Activated CD8-positive, alpha-beta memory T cell treated with anti-CD3 and anti-CD28 coated beads for 1 hour (primary cell): ENCODE results near the gene ABITRAM.
A peak's percentile ranks its signal among the peaks of the same experiment; 100 is the strongest.
"Not testable (repeated sequence)": the region's sequence is repeated elsewhere in the genome, so short reads cannot be mapped to it uniquely, and the experiment has no call there.

Experiments
- DNase-seq, 2 donors: peaks; one replicate each; pipeline ENCODE4 v3.0.0-alpha.2; 2020; ENCODE audit warnings: low read depth in 1 of 2; ENCODE audit errors: extremely low read depth in 1 of 2

The ABITRAM gene

GRCh38 chr9:108924466-108924865 is 9.7 kb upstream of the ABITRAM start:
- no peak for DNase-seq

GRCh38 chr9:108928386-108928785 is 5.8 kb upstream of the ABITRAM start:
- DNase-seq = no peak

DNA sequence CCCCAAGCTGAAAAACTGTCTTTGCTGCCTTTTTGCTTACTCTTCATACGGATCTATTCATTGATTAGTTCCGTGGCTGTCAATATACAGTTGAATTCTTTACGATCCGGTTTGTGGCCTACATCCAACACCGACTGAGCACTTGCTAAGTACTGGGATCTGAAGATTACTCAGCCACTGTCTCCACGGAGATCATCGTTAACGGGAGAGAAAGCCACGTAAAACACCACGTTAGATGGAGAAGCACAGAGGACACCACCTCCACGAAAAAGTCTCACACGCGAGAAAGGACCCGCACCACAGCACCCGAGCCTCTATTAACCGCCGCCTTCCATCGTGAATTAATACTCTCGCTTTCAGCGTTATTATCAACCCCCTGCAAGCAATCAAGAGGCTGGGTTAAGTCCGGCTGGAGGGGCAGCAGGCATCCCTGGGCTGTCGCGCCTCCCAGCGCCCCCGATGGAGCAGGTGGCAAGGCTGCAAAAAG is 926 bp upstream of the ABITRAM start:
- DNase-seq = no peak

DNA sequence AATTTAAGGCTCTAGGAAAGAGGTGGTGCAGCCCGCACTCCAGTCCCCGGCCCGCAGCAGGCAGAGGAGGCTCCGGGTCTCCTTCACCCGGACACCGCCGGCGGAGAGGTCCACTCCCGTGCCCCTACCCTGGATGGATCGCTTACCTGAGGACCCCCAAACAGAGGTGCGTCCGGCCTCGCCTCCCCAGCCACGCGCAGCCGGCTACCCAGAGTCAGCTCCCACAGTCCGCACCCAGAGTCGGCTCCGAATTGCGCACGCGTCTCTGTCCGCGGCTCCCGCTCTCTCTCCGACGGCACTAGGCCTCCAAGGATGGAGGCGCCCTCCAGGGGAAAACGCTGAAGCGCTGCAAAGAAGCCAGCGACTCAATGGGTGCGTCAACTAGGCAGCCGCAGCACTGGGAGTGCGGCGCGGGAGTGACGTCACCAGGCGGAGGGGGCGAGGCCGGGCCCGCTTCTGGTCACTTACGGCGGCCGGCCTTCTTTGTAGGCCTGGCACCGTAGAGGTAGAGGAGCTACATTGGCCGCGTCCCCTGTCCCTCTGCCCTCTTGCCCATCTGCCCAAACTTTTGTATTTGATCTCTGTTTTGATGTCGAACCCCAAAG is 380 bp upstream of the ABITRAM start, which contains the start of gene ELP1:
TSS of gene ELP1 (minus strand) at position 407 of the 605 bp plus-strand sequence. CDS start 2,978 bp downstream, outside the sequence.
- DNase-seq = peak; percentile 85 to 89

DNA sequence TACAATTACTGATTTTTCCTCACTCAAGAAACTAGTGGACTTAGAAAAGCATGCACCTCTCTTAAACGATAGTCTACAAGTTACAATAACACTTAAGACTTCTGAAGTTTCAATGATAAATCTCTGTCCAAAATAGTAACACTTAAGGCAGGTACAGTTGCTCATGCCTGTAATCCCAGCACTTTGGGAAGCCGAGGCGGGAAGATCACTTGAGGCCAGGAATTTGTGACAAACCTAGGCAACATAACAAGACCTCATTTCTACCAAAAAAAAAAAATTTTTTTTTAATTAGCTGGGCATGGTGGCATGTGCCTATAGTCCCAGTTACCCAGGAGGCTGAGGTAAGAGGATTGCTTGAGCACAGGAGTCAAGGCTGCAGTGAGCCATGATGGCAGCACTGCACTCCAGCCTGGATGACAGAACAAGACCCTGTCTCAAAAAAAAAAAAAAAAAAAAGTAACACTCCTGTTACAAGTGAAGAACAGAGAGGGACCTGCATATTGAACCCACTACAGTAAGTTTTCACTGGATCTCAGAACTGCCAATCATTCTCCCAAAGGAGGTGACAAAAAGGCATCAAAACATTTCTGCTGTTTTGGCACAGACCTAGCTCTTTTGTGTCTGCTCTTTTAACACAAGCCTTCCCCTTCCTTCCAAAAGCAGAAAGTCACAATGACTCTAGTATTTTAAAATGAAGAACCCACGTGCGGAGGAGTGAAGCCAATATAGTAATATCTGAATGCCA is 3.5 kb downstream of the ABITRAM start:
- DNase-seq = no peak

DNA sequence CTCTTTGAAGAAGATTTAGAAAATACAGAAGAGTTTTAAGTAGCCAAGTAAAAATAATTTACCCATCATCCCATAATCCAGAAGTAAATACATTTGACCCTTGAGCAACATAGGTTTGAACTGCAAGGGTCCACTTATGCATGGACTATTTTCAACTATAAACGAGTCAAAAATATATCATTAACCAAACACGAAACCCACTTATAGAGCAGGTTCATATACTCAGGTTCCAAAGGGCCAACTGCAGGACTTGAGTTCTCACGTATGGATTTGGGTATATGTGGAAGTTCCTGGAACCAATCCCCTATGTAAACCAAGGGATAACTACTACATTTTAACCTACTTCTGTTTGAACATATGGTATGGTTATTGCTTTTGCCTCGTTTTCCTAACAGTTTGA is 5.8 kb downstream of the ABITRAM start:
- no peak for DNase-seq

GRCh38 chr9:108950168-108950567 is 16.0 kb downstream of the ABITRAM start:
- DNase-seq = no peak

GRCh38 chr9:108951578-108951977 is 17.4 kb downstream of the ABITRAM start:
- DNase-seq = no peak

DNA sequence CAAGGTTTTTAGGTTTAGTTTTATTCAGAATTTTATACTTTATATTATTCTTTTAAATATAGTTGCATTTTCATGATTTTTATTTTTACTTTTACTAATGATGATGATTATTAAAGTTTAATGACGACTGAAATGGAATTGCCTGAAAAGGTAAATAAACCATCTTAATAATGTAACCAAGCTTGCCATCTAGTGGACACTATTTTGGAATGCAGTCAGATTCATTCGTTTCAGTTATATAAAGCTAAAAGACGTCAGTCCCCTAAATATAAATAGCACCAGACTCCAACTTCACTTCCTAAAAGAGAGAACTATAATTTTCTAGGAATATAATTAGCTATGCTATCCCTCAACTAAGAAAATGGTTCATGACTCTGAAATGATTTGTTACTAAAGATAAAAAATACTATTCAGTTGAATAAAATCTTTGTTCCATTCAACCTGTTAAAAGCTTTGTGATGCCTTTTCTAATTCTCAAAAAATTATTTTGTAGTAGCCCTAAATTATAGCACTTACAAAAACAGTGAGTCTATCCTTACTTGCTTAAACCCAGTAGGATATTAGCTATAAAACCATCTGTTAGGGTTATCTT is 19.9 kb downstream of the ABITRAM start:
- DNase-seq = no peak

GRCh38 chr9:108956022-108956630 is 21.9 kb downstream of the ABITRAM start:
- no peak for DNase-seq

DNA sequence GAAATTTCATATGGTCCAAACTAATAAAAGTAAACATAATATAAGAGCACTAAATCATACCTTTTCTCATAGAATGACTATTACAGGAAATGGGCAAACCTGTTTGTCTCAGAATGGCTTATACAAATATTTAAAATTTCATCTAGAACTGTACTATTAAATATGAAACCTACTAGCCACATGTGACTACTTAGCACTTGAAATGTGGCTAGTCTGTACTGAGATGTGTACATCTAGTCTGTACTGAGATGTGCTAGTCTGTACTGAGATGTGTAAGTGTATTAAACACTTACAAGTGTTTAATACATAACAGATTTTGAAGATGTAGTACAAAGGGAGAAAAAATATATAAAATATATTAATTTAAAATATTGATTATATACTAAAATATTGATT is 22.4 kb downstream of the ABITRAM start:
- no peak for DNase-seq

GRCh38 chr9:108960331-108960730 is 26.1 kb downstream of the ABITRAM start:
- DNase-seq = no peak

GRCh38 chr9:108961151-108961550 is 27.0 kb downstream of the ABITRAM start:
- no peak for DNase-seq

DNA sequence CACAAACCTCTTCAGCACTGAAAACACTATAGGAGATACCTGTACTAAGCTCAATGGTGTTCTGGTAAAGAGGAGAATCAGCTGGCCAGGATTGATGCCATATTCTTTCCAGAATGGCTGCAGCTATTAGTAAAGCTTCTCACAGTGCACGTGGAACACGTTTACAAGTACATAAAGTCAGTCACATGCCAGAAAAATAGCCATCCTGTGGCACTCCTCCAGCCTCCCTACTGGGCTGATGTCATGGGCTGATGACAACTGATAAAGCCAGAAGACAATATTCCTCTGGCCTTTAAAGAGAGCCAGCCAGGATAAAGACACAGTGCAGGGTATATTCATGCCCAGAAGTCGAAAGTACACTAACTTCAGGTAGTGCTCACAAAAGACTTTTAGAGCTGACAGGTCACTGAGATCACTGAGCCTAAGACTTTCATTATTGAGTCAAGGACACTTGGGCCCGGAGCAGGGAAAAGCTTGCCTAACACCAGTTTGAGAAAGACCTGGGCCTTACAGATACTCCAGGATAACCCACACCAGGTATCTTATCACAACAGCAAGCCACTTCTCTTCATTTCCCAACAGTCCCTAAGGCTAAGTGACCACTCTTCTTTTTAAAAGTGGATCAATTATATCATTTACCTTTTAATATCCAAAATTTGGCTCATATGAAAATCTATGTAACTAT is 29.4 kb downstream of the ABITRAM start:
- DNase-seq = no peak

GRCh38 chr9:108967916-108968315 is 33.7 kb downstream of the ABITRAM start:
- no peak for DNase-seq

DNA sequence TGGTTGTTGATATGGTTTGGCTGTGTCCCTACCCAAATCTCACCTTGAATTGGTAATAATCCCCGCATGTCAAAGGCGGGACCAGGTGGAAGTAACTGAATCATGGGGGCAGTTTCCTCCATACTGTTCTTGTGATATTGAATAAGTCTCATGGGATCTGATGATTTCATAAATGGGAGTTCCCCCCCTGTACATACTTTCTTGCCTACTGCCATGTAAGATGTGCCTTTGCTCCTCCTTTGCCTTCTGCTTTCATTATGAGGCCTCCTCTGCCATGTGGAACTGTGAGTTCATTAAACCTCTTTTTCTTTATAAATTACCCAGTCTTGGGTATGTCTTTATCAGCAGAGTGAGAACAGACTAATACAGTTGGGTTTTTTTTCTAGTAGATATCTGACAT is 37.2 kb downstream of the ABITRAM start:
- not testable (repeated sequence) for DNase-seq

DNA sequence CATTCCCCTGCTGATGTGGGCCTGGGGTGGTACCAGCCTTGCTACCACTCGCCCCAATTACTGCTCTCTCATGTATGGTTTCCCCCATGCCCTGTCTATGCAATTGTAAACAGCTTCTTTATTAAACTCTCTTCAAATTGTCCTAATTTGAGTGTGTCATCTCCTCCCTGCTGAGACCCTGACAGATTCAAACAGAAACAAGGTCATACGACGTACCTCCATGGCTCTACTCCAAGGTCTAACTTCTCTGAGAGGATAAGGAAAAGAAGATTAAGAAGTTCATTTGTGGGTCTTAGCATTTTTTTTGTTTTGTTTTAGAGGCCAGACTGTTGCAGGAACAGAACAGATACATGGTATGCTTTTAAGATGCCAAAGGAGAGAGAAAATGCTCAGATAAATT is 38.0 kb downstream of the ABITRAM start:
- DNase-seq = no peak

- no peak for DNase-seq
Observed at GRCh38 chr9:108972626-108973209, 38.5 kb downstream of the ABITRAM start.

GRCh38 chr9:108973895-108974294 is 39.7 kb downstream of the ABITRAM start:
- no peak for DNase-seq

DNA sequence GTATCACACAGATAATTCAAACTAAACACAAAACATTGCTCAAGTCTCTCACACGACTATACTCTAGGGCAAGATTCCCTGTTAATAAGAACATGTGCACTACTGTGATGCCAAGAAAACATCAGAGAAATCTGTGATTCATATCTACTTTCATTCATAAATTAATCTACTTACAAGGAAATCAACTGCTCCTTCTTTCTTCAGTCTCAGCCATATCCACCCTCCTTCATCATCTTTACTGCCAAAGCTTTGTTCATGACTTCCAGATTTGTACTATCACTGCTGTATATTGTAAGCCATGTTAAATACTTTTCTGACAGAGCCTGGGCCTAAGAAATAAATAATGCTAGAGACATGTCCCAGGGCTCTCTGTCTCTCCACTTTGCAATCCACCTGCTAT is 44.0 kb downstream of the ABITRAM start:
- DNase-seq = no peak

DNA sequence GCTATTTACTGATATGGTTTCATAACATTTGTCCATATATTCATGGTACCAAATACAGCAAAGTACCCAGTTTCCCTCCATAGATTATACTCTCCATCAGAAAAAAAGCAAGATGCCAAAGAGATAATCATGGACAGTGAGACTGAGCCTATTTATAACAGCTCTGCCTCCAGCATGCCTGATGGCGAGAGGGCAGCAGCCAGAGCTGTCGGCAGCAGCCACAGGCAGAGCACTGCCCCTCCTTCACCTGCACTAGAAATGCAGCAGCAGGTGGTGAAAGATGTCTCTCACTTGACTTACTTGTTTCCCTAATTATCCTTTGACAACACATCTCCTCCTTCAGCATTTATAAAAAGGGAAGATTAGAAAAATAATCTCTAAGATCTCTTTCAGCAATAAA is 46.7 kb downstream of the ABITRAM start:
- no peak for DNase-seq
